KMS-11 (cell line): ENCODE results near the gene PIP4P1.

ENCODE experiments used
- H2AFZ ChIP-seq: fragments of 200-600 bp; sonication (generic); 2 replicates; pipeline ENCODE4 v1.6.1; 2016; ENCODE audit warnings: antibody characterized with exemption, mixed run types, low read depth
- H3K27ac ChIP-seq: fragments of 200-600 bp; sonication (generic); 2 replicates; pipeline ENCODE4 v1.6.1; 2016; ENCODE audit warnings: mild to moderate bottlenecking, mixed run types
- H3K27me3 ChIP-seq: fragments of 200-600 bp; sonication (generic); 2 replicates; pipeline ENCODE4 v1.6.1; 2017; ENCODE audit warnings: mild to moderate bottlenecking, low read depth, mixed run types, moderate library complexity; ENCODE audit not compliant: insufficient read depth
- H3K36me3 ChIP-seq: fragments of 200-600 bp; sonication (generic); 2 replicates; pipeline ENCODE4 v1.6.1; 2017; ENCODE audit warnings: mild to moderate bottlenecking, mixed run types; ENCODE audit not compliant: insufficient read depth
- H3K4me1 ChIP-seq: fragments of 200-600 bp; sonication (generic); 2 replicates; pipeline ENCODE4 v1.6.1; 2016; ENCODE audit warnings: mild to moderate bottlenecking, low read depth, mixed run types; ENCODE audit not compliant: poor library complexity, severe bottlenecking
- H3K4me2 ChIP-seq: fragments of 200-600 bp; sonication (generic); 2 replicates; pipeline ENCODE4 v1.7.0; 2016; ENCODE audit warnings: mild to moderate bottlenecking, mixed run types
- H3K4me3 ChIP-seq: fragments of 200-600 bp; sonication (generic); IDR thresholded peaks from 2 replicates; pipeline ENCODE4 v1.6.1; 2017; ENCODE audit warnings: low read depth, low read length, mixed read lengths; ENCODE audit not compliant: insufficient read depth
- H3K79me2 ChIP-seq: fragments of 200-600 bp; sonication (generic); 2 replicates; pipeline ENCODE4 v1.6.1; 2016; ENCODE audit warnings: low read depth, mixed run types; ENCODE audit not compliant: insufficient read depth
- H3K9ac ChIP-seq: fragments of 200-600 bp; sonication (generic); 2 replicates; pipeline ENCODE4 v1.6.1; 2016; ENCODE audit warnings: mild to moderate bottlenecking, mixed run types
- H4K20me1 ChIP-seq: fragments of 200-600 bp; sonication (generic); 2 replicates; pipeline ENCODE4 v1.6.1; 2016; ENCODE audit warnings: mild to moderate bottlenecking, mixed run types; ENCODE audit not compliant: insufficient read depth
- TF ChIP-seq, protein P1 (sequence below): fragments of 200-600 bp; sonication (generic); conservative IDR thresholded peaks from 2 replicates; pipeline ENCODE4 v1.6.1; 2017; ENCODE audit warnings: low read depth, mild to moderate bottlenecking, antibody characterized with exemption, low read length, moderate library complexity, mixed read lengths

PIP4P1 gene

DNA sequence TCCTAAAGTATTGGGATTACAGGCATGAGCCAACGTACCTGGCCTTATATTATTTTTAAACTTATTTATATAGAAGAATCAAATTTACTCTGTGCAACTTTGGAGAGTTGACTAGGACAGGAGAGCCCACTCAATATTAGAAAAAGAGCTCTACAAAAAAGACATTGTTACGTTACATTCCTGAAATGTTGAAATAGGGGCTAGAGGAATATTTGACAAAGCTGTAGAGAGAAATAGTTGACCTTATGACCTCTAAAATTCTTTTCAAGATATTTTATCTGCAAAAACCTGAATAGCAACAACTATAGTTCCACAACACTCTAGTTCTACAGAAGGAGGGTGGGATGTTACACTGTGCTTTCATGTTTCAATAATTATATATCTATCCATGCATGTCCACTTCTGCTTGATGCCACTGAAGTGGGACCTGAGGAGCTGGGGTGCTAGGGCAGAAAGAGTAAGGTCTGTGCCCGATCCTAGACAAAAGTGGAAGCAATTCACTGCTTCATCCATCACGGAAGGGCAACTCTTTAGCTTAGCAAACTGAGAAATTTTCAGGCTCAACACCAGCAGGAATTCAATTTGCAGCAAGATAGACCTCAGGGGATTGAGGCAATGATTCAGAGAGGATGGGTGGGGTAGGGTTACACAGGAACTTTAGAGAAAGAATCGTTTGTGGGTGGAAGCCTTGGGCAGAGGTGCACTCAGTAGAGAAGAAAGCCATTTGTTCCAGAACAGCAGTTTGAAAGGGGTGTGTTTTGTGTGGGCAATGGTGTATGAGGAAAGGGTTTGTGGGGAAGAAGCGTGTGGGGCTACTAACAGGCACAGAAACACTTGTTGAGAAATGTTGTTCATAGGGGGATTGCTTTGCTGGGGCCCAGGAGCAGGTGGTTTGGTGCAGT is 28.1 kb upstream of the PIP4P1 start:
- peaks cover 57% of the 10 kb centered on the region for H3K4me1 ChIP-seq
- no peaks in the 10 kb centered on the region for H4K20me1 ChIP-seq
- H3K36me3 ChIP-seq, result no peaks in the 10 kb centered on the region
- no peaks in the 10 kb centered on the region for H3K27me3 ChIP-seq
- no peak overlapping the region for H3K27ac ChIP-seq
- TF ChIP-seq, protein P1, sequence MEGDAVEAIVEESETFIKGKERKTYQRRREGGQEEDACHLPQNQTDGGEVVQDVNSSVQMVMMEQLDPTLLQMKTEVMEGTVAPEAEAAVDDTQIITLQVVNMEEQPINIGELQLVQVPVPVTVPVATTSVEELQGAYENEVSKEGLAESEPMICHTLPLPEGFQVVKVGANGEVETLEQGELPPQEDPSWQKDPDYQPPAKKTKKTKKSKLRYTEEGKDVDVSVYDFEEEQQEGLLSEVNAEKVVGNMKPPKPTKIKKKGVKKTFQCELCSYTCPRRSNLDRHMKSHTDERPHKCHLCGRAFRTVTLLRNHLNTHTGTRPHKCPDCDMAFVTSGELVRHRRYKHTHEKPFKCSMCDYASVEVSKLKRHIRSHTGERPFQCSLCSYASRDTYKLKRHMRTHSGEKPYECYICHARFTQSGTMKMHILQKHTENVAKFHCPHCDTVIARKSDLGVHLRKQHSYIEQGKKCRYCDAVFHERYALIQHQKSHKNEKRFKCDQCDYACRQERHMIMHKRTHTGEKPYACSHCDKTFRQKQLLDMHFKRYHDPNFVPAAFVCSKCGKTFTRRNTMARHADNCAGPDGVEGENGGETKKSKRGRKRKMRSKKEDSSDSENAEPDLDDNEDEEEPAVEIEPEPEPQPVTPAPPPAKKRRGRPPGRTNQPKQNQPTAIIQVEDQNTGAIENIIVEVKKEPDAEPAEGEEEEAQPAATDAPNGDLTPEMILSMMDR, result no peak
- H3K4me3 ChIP-seq, result no peak overlapping the region
- H3K9ac ChIP-seq, result no peak overlapping the region
- no peaks in the 10 kb centered on the region for H3K79me2 ChIP-seq
- peak overlapping the region; percentile 36; the same call in 1 of the 2 replicates for H3K4me2 ChIP-seq
- H2AFZ ChIP-seq, result no peak overlapping the region

DNA sequence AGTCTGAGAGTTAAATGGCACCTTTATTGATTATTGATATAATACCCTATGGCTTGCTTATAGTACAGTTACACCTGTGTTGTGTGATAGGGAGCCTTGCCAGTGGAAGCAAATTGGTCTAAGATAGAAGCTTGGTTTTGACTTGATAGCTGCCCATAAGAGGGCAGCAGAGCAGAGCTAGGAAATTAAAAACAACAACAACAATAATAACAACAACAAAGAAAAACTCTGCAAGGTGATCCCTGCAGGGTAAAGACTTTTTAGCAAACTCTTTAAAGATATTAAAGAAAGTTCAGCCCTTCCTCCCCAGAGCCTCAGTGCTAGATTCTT is 26.1 kb upstream of the PIP4P1 start:
- Histone ChIP-seq H3K4me2 (no peak overlapping the region), H3K36me3 (no peaks in the 10 kb centered on the region), H3K4me1 (peaks cover 40% of the 10 kb centered on the region), H3K27ac (no peak overlapping the region), H3K9ac (no peak overlapping the region), H3K4me3 (no peak overlapping the region), H3K79me2 (no peaks in the 10 kb centered on the region), H4K20me1 (no peaks in the 10 kb centered on the region), H2AFZ (no peak overlapping the region), H3K27me3 (no peaks in the 10 kb centered on the region)
- TF ChIP-seq, protein P1, result no peak

DNA sequence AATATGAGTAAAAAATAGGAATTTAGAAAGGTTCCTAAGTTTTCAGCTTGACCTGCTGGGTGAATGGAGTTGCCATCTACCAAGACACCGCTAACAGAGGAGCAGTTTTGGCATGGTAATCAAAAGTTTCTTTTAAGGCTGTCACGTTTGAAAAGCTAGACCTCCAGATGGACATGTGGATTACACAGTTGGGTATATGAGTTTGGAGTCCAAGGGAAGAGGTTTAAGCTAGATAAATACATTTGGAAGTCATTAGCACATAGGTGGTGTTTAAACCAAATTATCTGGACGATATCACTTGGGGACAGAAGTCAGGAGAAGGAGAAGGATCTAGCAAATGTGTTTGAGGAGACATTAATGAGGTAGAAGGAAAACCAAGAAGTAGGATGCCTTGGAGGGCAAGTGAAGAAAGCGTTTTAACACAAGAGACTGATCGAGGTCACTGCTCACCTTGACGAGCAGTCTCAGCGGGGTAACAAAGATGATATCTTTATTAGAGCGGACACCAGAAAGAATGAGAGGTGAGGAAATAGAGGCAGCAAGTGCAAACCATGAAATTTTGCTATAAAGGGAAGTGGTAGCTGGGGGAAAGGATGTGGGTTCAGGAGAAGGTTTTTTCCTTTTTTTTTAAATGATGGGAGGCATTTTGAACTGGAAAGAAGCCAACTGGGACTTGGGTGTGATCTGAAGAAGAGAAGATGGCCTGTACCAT is 25.6 kb upstream of the PIP4P1 start:
- Histone ChIP-seq H4K20me1 (no peaks in the 10 kb centered on the region), H3K4me1 (peaks cover 34% of the 10 kb centered on the region), H2AFZ (no peak overlapping the region), H3K4me2 (no peak overlapping the region), H3K36me3 (no peaks in the 10 kb centered on the region), H3K79me2 (no peaks in the 10 kb centered on the region), H3K27ac (no peak overlapping the region), H3K27me3 (no peaks in the 10 kb centered on the region), H3K4me3 (no peak overlapping the region), H3K9ac (no peak overlapping the region)
- TF ChIP-seq, protein P1, result no peak

- TF ChIP-seq, protein P1, result no peak
- no peak overlapping the region for H3K4me2 ChIP-seq
- no peaks in the 10 kb centered on the region for H3K36me3 ChIP-seq
- H3K4me1 ChIP-seq, result peaks cover 33% of the 10 kb centered on the region
- H3K27me3 ChIP-seq, result no peaks in the 10 kb centered on the region
- H3K79me2 ChIP-seq, result no peaks in the 10 kb centered on the region
- H4K20me1 ChIP-seq, result no peaks in the 10 kb centered on the region
- H3K9ac ChIP-seq, result no peak overlapping the region
- no peak overlapping the region for H2AFZ ChIP-seq
- no peak overlapping the region for H3K27ac ChIP-seq
- H3K4me3 ChIP-seq, result no peak overlapping the region
These were observed 24.7 kb upstream of the PIP4P1 start for GRCh38 chr14:20485900-20486299.
